Tibial nerve (tissue), 3 donors: ENCODE data around the gene TRMT61A.

Experiments used
- EP300 ChIP-seq, 2 donors: sonication (generic); formaldehyde crosslinking; IDR thresholded peaks; one replicate each; pipeline ENCODE4 v1.6.1; 2017; ENCODE audit warnings: antibody characterized with exemption in 2 of 2, mild to moderate bottlenecking in 1 of 2
- POLR2A ChIP-seq, 2 donors: fragments of 450-650 bp; IDR thresholded peaks; one replicate each; pipeline ENCODE4 v1.6.1; 2017; ENCODE audit warnings: antibody characterized with exemption in 2 of 2, mild to moderate bottlenecking in 2 of 2, moderate library complexity in 2 of 2

- TF ChIP-seq POLR2A (IDR thresholded peaks at IDR 0.05) (no peak), EP300 (IDR thresholded peaks at IDR 0.05) (no peak)
Observed at GRCh38 chr14:103526914-103527248, 2.1 kb upstream of the TRMT61A start.
